Measurements from ENCODE around the gene KCNJ4.
"Not testable (repeated sequence)": the region's sequence is repeated elsewhere in the genome, so short reads cannot be mapped to it uniquely, and the experiment has no call there.

KCNJ4 gene

DNA sequence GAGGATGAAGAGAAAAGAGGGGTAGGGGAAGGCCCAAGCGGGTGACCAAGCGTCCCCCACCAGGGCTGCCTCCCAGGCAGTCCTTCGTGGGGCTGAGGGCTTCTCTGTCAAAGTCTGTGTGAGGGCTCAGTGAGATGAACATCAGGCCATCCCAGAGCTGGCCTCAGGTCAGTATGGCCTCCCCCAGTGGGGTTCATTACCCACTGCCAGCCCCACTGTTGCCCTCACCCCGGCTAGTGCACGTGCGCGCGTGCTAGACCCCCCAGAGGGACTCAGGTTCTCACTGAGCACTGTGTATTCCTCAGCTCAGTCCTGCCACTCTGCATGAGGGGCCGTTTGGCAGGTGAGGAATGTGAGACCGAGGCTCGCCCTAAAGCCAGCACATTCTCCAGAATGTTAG, 16.2 kb upstream of the KCNJ4 start:
- no peak for DNase-seq (ENCODE audit: low read depth, low spot score)

DNA sequence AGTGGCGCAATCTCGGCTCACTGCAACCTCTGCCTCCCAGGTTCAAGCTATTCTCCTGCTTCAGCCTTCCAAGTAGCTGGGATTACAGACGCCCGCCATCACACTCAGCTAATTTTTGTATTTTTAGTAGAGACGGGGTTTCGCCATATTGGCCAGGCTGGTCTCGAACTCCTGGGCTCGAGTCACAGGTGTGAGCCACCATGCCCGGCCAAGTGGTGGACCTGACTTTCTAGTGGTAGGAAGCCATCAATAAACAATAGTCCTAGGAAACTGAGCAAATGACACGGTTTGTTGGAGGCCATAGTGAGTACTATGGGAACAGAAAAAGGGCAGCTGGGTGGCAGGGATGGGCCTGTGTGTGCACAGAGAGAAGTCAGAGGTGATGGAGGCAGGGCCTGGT, 15.2 kb upstream of the KCNJ4 start:
- DNase-seq (ENCODE audit: low read depth, low spot score): not testable (repeated sequence)

DNA sequence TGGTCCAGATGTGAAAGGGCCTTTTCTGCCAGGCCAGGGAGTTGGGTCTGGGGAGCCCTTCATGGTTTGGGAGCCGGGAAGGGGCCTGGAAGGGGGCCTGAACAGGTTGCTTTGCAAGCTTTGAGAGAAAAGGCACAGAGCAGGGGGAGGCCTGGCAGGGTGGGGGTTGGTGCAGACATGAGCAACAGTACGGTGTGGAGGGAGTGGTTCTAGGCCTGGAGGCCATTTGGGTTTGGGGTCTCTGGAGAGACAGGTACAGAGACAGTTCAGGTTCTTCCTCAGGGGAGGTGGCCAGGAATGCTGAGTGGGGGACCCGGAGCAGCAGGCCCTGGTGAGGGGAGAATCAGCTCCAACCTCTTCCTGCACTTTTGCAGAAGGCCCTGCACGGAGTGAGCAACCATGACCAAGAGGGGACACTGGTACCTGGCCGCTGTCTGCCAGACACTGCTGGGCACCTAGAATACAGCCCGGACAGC, 14.3 kb upstream of the KCNJ4 start:
- no peak for DNase-seq (ENCODE audit: low read depth, low spot score)

DNA sequence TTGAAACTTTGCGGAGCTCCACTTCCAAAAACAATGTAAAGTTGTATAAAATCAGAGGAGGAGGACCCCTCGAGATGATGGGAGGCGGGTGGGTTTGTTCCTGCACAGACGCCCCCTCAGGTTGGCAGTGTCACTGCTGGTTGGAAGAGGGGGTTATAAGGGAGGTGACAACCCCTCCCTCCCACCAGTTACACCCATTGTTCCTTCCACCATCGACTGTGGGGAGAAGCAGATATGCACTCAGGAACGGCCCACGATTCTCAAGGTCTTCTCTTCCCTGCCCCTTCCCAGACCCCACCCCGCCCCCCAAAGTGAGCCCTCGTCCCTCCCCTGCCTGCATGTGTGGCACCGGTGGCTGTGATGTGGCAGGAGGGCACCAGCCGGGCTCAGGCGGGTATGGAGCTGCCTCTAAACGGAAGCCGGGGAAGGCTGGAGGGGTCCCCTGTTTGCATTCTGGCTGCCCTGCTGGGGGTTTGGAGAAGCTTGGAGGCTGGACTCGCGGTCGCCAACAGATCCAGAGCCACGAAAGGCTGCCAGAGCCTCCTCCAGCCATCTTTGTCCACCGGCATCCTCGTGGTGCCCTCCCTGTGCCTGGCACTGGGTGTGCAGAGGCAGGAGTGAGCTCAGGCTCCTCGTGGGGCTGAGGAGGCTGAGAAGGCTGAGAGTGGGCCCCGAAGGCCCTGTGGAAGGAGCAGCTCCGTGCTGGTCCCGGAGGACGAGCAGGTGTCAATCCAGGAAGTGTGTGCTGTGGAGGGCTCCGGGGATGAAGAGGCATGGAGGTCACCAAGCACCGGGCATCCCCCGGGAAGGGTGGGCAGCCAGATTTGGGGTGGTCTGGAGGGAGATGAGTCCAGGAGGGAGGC, 13.7 kb upstream of the KCNJ4 start:
- no peak for DNase-seq (ENCODE audit: low read depth, low spot score)

DNA sequence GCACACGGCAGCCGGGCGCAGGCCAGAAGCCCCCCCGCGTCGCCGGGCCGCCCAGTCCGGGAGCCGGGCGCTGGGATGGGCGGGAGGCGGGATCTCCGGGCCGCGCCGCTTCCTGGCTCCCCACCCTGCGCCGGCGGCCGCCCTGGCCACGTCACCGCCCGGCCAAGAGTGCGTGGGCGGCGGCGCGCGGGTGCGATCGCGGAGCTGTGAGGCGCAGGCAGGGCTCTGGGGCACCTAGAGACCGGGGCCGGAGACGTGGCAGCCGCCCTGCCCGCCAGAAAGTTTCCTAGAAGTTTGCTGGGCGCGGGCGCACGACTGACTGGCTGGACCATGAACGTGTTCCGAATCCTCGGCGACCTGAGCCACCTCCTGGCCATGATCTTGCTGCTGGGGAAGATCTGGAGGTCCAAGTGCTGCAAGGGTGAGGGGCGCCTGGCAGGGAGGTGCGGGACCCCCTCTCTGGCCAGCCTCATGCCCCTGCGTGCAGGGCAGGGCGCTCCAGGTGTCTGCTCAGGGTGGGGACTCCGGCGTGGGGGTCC, 13.0 kb upstream of the KCNJ4 start, which contains the start of gene KDELR3:
Gene KDELR3 (plus strand): TSS at position 193 of the 539 bp plus-strand sequence. CDS start 138 bp downstream, at position 331.
- DNase-seq (ENCODE audit: low read depth, low spot score): no peak

DNA sequence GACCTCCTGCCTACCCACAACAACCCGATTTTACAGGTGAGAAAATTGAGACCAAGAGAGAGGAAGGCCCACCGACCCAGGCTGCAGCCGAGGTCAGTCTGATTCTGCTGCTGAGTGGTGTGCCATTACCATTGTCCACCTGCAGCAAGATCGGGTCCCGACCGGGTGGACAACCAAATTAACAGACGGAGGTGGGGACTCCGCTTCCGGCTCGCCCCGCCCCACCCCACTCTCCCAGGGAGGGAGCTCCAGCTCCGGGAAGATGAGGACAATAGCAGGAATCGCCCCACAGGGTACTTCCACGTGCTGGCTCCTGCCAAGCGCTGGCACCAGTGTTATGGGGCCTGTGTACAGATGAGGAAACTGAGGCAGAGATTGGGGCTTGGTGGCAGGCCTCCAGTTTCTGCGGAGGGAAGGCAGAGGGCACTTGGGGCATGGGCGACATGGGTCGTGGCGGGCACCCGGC, 12.5 kb upstream of the KCNJ4 start:
- no peak for DNase-seq (ENCODE audit: low read depth, low spot score)

DNA sequence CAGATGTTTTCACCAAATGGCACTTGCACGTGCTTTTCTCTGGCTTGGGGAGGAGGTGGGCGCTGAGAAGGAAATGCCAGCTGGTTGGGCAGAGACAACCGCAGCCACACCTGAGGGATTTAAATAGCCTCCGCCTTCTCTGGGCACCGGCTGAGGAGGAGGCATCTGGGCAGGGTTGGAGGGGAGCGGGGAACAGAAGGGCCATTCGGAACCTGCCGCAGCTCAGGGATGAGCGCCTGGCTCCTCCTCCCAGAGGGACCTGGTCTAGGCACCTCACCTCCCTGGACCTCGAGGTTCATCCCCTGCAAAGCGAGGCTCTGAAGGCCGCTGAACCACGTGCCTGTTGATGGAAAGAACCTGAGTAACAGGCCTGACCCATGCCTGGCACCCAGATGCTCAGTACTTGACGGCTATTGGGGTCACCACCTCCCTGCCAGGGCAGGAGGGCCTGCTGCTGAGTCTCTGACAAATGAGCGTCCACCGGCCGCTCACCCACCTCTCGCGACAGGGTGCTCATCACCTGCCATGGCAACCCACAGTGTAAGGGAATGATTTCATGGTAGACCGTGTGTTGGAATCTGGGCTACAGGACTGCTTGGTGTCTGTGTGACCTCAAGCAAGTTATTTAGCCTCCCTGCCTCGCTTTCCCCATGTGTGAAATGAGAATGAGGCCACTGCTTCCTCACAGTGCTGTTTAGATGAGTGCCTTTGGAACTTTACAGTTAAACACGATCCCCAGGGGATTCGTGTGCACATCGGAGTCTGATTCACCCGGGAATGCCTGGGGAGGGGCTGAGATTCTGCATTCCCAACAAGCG, 10.9 kb upstream of the KCNJ4 start:
- no peak for DNase-seq (ENCODE audit: low read depth, low spot score)

DNA sequence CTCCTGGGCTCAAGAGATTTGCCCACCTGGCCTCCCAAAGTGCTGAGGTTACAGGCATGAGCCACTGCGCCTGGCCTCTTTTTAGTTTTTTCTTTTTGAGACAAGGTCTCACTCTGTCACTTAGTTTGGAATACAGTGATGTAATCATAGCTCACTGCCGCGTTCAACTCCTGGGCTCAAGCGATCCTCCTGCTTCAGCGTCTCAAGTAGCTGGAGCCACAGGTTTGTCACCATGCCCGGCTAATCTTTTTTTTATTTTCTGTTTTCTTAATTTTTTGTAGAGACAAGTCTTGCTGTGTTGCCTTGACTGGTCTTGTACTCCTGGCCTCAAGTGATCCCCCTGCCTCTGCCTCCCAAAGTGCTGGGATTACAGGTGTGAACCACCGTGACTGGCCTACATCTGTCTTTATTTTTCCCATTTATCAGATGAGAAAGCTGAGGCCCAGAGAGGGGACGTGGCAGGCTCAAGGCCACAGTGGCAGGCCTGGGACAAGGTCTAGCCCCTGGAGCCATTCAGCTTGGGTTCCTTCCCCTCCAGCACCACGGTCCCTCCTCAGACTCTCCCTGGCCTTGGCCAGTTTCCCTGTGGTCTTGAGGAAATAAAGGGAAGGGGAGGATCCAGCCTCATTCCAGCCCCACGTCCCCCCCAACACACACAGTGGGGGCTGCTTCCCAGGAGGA, 10.1 kb upstream of the KCNJ4 start:
- DNase-seq (ENCODE audit: low read depth, low spot score): no peak

DNA sequence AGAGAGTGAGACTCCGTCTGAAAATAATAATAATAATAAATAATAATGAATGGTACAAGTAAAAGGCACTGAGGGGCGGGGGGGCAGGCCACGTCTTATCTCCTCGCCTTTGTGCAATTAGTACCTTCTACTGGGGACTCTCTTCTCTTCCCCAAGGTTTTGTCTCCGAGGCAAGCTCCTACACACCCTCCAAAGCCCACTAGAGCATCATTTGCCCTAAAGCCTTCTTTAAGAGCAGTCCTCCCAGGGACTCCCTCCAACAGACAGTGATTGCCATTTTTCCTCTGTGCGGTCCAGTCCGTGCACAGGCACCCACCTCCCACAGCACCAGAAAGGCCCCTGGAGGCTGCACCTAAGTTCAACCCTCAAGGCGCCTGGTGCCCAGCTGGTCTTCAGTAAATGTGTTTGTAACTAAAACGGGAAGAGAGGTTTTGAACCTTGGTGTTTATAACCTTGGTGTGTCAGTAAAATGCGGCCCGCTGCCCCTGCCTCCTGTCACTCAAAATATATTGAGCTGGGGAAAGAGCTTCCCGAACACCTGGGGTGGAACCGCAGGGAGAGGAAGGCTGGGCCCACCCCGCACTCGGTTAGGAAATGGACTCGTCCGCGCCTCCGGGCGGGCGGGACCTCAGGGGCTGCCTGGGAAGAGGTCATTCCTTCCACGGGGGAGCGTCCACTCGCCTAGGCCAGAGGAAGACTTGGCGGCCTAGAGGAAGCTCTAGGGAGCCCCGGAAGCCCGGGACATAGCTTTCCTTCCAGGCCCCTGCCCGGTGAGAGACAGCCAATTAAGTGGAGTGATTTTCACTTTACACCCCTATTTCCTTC, 8.2 kb upstream of the KCNJ4 start:
- DNase-seq (ENCODE audit: low read depth, low spot score): no peak

DNA sequence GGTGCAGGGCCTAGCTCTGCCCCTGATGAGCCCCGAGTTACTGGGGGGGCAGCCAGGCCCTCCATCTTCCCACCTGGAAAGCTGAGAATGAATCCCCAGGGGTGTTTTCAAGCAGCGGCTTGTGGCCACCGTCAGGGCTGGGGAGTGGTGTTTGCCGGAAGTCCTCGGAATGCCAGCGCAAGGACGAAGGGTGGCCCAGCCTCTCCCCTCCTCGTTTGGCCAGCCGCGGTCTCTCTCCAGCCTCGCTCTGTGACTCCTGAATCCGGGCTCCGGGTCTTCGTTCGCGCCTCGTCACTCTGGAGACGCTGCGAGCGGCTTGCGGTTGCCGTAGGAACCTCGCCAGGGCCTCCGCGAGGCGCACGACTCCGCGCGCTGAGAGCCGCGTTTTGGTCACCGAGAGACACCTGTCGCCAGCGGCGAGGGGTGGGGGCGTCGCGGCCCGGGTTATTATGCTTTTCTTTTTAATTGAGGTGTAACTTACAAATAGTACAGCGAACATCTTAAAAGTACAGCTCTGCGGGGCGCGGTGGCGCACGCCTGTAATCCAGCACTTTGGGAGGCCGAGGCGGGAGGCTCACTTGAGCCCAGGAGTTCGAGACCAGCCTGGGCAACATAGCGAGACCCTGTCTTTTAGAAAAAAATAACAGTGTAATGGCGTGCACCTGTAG, 6.5 kb upstream of the KCNJ4 start:
- peak; percentile 50 for DNase-seq (ENCODE audit: low read depth, low spot score)

DNA sequence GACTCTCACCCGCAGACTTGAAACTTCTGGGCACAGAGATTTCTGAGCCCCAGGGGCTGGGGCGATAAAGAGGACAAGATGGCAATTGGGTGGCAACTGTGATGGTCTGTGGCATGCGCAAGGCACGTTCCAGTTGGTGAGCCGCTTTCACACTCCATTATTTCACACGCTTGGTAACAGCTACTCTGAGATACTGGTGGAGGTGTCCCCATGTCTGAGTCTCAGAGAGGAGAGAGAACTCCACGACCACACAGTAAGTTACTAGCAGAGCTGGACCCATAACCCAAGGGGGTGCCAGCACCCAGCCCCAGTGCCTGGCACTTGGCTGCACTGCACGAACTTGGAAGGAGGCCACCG, 6.0 kb upstream of the KCNJ4 start:
- DNase-seq (ENCODE audit: low read depth, low spot score): no peak

DNA sequence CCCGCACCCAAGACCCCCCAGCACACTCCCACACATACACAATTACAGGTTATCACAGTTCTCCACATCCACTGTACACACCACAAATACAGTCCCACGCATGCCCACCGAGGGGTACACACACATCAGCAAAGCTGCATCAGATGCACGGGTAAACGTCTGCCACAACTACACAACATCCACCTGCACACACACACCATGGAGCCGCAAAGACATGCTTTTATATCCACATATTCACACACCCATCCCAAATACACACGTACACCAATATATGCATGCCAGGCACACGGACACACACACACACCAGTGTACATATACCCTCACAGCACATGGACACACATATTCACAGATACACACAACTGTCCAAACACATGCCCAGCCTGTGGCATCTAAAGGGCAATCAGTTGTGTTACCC, 5.4 kb upstream of the KCNJ4 start:
- DNase-seq (ENCODE audit: low read depth, low spot score): no peak

DNA sequence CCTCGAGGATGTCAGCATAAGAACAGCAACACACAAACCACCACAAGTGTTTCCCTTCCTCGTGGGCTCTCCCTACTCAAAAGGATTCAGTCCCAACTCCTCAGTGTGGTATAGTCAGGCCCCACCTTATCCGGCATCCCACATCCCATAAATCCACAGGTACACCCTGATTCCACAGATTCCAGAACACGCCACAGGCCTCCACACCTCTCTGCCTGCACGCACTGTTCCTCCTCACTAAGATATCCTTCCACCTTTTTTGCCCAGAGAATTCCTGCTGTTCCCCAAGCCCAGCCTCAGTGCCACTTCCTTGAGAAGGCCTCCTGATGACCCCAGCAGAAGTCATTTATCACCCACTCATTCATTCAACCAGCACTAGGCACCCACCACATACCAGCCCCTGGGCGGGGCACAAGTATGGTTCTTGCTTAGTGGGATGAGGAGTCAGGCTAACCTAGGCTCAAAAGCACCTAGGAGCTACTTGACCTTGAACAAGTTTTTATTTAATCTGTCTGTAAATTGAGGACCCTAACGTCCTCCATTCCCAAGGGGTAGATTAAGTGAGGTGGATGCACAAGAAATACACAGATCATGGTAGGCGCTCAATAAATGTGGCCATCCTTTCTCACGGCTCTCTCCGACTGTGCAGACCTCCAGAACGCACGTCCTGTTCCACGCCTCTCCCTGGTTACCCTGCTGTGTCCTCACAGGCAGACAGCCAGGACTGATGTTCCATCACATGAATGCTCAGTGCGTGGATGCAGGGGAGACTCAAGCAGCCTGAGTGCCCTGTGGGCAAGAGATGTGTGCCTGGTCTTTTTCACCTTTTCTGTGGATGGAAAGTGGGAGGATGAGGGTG, 2.1 kb upstream of the KCNJ4 start:
- no peak for DNase-seq (ENCODE audit: low read depth, low spot score)

DNA sequence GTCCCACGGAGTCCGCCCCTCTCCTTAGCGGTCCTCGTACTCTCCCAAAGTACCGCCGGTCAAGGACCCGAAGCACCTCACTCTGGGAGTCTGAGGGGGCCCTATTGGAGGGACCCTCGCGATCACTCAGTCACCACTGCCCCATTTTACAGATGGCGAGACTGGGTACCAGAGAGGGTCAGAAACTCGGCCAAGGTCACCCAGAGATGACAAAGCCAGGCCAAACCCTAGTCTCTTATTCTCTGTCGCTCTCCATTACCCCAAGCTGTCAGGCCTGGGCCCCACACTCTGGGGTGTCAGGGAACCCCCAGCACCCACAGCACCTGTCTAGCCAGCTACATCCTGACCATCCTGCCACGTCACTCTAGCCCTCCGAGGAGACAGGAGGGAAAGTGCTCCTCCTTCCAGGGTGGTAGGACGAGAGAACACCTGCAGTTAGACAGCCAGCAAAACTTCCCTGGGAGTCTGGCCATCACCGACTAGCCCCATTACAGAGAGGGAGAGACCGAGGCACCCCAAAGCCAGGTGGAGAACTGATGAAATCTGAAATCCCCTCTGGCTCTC, 1.4 kb upstream of the KCNJ4 start:
- no peak for DNase-seq (ENCODE audit: low read depth, low spot score)

DNA sequence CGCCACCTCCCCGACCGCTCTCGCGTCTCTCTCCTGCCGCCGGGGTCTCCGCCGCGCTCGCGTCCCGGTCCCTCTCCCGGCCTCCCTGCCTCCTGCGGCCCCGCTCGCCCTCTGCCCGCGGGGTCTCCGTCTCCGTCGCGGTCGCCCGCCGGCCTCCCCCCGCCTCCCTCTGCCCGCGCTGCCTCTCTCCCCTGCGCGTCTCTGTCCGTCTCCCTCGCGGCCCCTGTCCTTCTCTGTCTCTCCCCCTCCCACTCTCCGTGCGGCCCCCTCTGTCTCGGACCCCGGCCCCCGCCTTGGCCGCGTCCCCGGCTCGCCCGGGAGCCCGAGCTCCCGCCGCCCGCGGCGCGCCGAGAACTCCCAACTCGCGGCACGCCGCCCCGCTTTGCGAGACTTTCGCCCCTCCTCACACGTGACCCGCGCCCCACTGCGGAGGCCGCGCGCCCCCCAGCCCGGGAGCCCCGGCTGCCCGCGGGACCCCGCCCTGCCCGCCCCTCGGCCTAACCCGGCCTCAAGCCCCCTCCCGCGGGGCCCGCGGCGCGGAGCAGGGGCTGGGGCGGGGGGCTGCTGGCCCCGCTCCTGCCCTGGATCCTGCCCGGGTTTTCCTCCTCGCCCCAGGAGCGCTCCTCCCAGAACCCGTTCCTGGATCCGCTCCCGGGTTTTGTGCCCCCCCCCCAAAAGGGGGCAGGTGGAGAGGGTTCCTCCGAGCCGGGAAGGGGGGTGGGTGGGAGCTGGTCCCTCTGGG, 702 bp upstream of the KCNJ4 start:
- no peak for DNase-seq (ENCODE audit: low read depth, low spot score)

DNA sequence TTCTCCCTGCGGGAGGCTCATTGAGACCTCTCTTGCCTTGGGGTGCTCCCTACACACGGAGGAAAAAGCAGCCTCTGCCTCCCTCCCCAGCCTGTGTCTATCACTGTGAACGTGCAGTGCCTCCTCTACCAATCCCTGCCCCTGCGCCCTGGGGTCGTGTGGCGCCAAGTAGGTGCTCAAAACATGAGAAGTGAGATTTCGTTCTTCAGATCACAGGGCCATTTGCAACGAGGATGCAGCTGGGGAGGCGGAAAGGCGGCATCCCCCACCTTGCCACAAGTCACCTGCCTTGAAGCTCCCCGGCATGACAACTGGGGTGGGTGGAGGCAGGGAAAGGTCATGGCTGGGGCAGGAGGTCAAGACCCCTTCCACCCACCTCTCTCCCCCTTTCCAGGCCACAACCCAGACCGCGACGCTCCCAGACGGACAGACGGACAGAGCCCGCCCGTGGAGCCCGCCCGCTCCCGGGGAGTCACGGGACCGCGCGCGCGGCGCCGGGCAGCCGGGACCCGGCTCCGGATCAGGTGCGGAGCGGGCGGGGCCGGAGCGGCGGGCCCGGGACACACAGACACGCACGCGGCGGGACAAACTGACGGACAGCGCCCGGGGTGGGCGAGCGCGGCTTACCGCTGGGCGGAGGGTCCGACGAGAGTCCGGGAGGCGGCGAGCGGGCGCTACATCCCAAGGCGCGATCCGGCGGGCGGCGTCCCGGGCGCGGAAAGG, 485 bp downstream of the KCNJ4 start:
- DNase-seq (ENCODE audit: low read depth, low spot score): no peak

DNA sequence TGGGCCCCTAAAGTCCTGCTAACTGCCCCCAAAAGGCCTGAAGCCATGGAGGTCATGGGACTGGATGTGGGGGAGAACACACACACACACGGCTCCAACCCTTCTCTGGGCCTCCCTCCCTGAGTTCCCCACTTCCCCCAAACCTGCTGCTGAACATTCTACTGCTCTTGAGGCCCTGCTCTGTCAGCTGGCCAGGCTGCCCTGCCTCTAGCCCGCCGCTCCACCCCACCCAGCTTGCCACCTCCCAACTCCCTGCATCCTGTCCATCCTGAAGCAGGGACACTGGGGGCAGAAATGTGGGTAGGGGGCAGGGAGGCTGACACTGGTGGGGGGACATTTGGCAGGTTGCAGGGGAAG, 1.0 kb downstream of the KCNJ4 start:
- no peak for DNase-seq (ENCODE audit: low read depth, low spot score)
